Large intestine (tissue), 3 donors: ENCODE data around the gene TMEM183A. TPM values are rescaled to one million over a fixed set of nuclear protein-coding genes. Genes with fewer than 3 reads are reported as not detected.

Experiments
- DNase-seq, 2 donors: peaks; one replicate each; pipeline versions ENCODE4 v3.0.0 to v3.0.0-alpha.2; 2013
- H3K27ac ChIP-seq: one replicate; pipeline ENCODE4 v1.5.1; 2013; ENCODE audit warnings: low read length
- H3K27me3 ChIP-seq: 2 replicates; pipeline ENCODE4 v1.6.1; 2013; ENCODE audit warnings: low read length; ENCODE audit not compliant: control insufficient read depth, insufficient read depth
- H3K36me3 ChIP-seq: 2 replicates; pipeline ENCODE4 v1.6.1; 2013; ENCODE audit warnings: low read length; ENCODE audit not compliant: control insufficient read depth, insufficient read depth
- H3K4me1 ChIP-seq: one replicate; pipeline ENCODE4 v1.6.1; 2013; ENCODE audit warnings: low read length; ENCODE audit not compliant: control insufficient read depth, insufficient read depth
- H3K4me3 ChIP-seq: one replicate; pipeline ENCODE4 v1.5.1; 2013; ENCODE audit warnings: low read length
- H3K9me3 ChIP-seq: one replicate; pipeline ENCODE4 v1.6.1; 2013; ENCODE audit warnings: mild to moderate bottlenecking, low read depth, low read length, moderate library complexity; ENCODE audit not compliant: control insufficient read depth
- WGBS: methylation state at CpG from one replicate; pipeline ENCODE4 v1.1.5; 2013; ENCODE audit warnings: low lambda C conversion rate; ENCODE audit not compliant: insufficient coverage; 5-methylcytosine and 5-hydroxymethylcytosine counted together
- polyA plus RNA-seq: library from polyadenylated mRNA; unstranded; fragments of 120-200 nt; gene quantifications from one replicate; pipeline ENCODE4 v1.2.1, GENCODE V29; 2013

TMEM183A gene
- polyA plus RNA-seq, 1 donor: 58.8 TPM

DNA sequence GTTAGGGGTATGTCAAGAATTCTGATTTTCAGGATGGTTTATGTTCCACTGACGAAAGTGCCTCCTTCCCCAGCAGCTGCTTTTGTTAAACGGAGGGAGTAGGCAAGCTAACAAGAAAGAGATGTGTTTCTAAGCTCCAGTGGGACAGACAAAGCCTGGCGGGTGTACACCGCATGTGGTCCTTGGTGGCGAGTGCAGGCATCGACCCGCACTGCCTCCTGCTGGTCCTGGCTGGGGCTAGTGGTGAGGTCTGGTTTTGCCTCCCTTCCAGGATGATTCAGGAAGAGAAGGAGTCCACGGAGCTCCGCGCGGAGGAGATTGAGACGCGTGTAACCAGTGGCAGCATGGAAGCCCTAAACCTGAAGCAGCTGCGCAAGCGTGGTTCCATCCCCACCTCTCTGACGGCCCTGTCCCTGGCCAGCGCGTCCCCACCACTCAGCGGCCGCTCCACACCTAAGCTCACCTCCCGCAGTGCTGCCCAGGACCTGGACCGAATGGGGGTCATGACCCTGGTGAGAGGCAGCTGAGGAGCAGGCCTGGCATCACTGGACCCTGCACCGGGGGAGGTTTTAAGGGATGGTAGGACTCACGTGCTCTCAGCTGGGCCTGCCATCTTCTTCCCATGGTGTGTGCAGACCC, 48.1 kb downstream of the TMEM183A start:
- Histone ChIP-seq H3K4me1 (peaks cover 4% of the 10 kb centered on the region), H3K9me3 (no peaks in the 10 kb centered on the region), H3K36me3 (no peaks in the 10 kb centered on the region), H3K4me3 (no peak overlapping the region), H3K27ac (no peak overlapping the region), H3K27me3 (peaks cover 3% of the 10 kb centered on the region)
- DNase-seq: no peak
- no CpG with 5 or more reads among the region's 24 CpGs for WGBS

- DNase-seq: no peak
- H3K27ac ChIP-seq: no peak overlapping the region
- H3K4me3 ChIP-seq: no peak overlapping the region
- no CpG with 5 or more reads among the region's 7 CpGs for WGBS
- H3K9me3 ChIP-seq: no peaks in the 10 kb centered on the region
- H3K27me3 ChIP-seq: peaks cover 3% of the 10 kb centered on the region
- no peaks in the 10 kb centered on the region for H3K36me3 ChIP-seq
- peaks cover 4% of the 10 kb centered on the region for H3K4me1 ChIP-seq
These were observed 48.8 kb downstream of the TMEM183A start for GRCh38 chr1:203056012-203056411.

DNA sequence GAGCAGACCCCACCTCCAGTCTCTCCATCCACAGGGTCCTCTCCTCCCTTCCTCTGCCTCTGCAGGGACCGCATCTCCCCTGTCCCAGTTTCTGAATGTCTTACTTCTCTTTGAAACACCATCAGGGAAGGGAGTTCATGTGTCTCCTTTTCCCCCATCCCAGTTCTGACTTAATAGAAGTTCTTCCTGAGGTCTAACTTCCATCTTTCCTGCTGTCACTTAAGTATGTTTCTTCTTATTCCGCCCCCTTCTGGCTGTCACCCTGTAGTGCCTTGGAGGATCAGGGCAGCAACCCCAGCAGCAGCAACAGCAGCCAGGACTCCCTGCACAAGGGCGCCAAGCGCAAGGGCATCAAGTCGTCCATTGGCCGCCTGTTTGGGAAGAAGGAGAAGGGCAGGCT, 49.3 kb downstream of the TMEM183A start:
- Histone ChIP-seq H3K36me3 (no peaks in the 10 kb centered on the region), H3K4me3 (no peak overlapping the region)

GRCh38 chr1:203057911-203058675, 50.9 kb downstream of the TMEM183A start:
- Histone ChIP-seq H3K4me3 (no peak overlapping the region), H3K36me3 (no peaks in the 10 kb centered on the region), H3K9me3 (no peaks in the 10 kb centered on the region), H3K27ac (no peak overlapping the region), H3K4me1 (peaks cover 4% of the 10 kb centered on the region), H3K27me3 (peaks cover 8% of the 10 kb centered on the region)
- no peak for DNase-seq
- no CpG with 5 or more reads among the region's 10 CpGs for WGBS

More for the DNA sequence above, 49.3 kb downstream of the TMEM183A start:
- DNase-seq: no peak
- Histone ChIP-seq H3K27me3 (peaks cover 7% of the 10 kb centered on the region), H3K27ac (no peak overlapping the region), H3K4me1 (peaks cover 4% of the 10 kb centered on the region), H3K9me3 (no peaks in the 10 kb centered on the region)
- no CpG with 5 or more reads among the region's 6 CpGs for WGBS

- Histone ChIP-seq H3K36me3 (no peaks in the 10 kb centered on the region), H3K4me3 (no peak overlapping the region), H3K27me3 (peaks cover 8% of the 10 kb centered on the region), H3K4me1 (peaks cover 4% of the 10 kb centered on the region), H3K9me3 (no peaks in the 10 kb centered on the region), H3K27ac (no peak overlapping the region)
- no CpG with 5 or more reads among the region's 1 CpG for WGBS
- no peak for DNase-seq
These were observed 51.4 kb downstream of the TMEM183A start for GRCh38 chr1:203058676-203058935.

DNA sequence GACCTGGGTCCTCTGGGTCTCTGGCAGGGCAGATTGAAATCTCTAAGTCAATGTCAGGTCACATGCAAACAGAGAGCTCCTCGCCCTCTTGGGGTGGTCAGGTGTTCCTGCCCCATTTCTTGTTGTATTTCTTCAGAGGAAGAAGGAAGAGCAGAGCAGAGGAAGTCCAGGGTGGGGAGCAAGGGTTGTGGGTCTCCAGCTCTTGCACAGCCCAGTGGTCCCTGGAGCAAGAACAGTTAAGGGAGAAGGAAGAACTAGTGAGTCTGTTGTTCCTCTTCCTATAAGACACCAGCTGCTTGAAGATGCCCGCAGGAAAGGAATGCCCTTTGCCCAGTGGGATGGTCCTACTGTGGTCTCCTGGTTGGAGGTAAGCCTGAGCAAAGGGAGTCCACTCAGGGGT, 52.3 kb downstream of the TMEM183A start:
- Histone ChIP-seq H3K4me3 (no peak overlapping the region), H3K9me3 (no peaks in the 10 kb centered on the region), H3K27ac (no peak overlapping the region), H3K4me1 (peaks cover 4% of the 10 kb centered on the region), H3K27me3 (peaks cover 8% of the 10 kb centered on the region), H3K36me3 (no peaks in the 10 kb centered on the region)
- no peak for DNase-seq
- WGBS: no CpG with 5 or more reads among the region's 2 CpGs

GRCh38 chr1:203060115-203060514, 52.9 kb downstream of the TMEM183A start:
- no peak for DNase-seq
- H3K27ac ChIP-seq: no peak overlapping the region
- no peaks in the 10 kb centered on the region for H3K36me3 ChIP-seq
- H3K27me3 ChIP-seq: peaks cover 8% of the 10 kb centered on the region
- no CpG with 5 or more reads among the region's 11 CpGs for WGBS
- no peak overlapping the region for H3K4me3 ChIP-seq
- H3K9me3 ChIP-seq: no peaks in the 10 kb centered on the region
- peaks cover 4% of the 10 kb centered on the region for H3K4me1 ChIP-seq

- Histone ChIP-seq H3K36me3 (no peaks in the 10 kb centered on the region), H3K4me3 (no peak overlapping the region), H3K27me3 (peaks cover 8% of the 10 kb centered on the region), H3K27ac (no peak overlapping the region), H3K4me1 (no peaks in the 10 kb centered on the region), H3K9me3 (no peaks in the 10 kb centered on the region)
- DNase-seq: no peak
- WGBS: 80% methylated on average over 5 of the region's 8 CpGs
These were observed 56.1 kb downstream of the TMEM183A start for GRCh38 chr1:203063287-203063686.

GRCh38 chr1:203065191-203065590, 58.0 kb downstream of the TMEM183A start:
- no peaks in the 10 kb centered on the region for H3K4me1 ChIP-seq
- peaks cover 5% of the 10 kb centered on the region for H3K27me3 ChIP-seq
- no peak overlapping the region for H3K4me3 ChIP-seq
- no peaks in the 10 kb centered on the region for H3K36me3 ChIP-seq
- no peak overlapping the region for H3K27ac ChIP-seq
- DNase-seq: no peak
- H3K9me3 ChIP-seq: no peaks in the 10 kb centered on the region
- no CpG with 5 or more reads among the region's 7 CpGs for WGBS

DNA sequence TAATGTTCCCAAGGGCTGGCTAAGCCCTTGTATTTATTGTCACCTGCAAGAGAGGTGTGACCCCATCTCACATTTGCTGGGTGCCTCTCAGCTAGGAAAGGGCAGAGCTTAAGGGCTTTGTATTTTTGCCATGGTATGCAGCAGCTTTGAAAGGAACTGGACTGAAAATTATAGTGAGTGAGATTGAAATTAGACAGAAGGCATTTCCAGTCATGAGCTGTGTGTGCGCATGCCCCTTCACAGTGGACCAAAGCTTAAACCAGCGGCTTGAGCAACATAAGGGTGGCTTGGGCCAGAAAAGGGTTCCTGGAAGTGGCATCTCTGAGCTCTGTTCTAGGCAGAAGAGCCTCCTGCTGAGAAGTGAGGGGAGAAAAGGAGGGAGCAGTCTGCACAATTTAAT, 58.8 kb downstream of the TMEM183A start:
- no peak overlapping the region for H3K27ac ChIP-seq
- H3K36me3 ChIP-seq: no peaks in the 10 kb centered on the region
- H3K9me3 ChIP-seq: no peaks in the 10 kb centered on the region
- H3K4me1 ChIP-seq: no peaks in the 10 kb centered on the region
- no peak overlapping the region for H3K4me3 ChIP-seq
- no peak for DNase-seq
- H3K27me3 ChIP-seq: peaks cover 5% of the 10 kb centered on the region
- WGBS: no CpG with 5 or more reads among the region's 2 CpGs

DNA sequence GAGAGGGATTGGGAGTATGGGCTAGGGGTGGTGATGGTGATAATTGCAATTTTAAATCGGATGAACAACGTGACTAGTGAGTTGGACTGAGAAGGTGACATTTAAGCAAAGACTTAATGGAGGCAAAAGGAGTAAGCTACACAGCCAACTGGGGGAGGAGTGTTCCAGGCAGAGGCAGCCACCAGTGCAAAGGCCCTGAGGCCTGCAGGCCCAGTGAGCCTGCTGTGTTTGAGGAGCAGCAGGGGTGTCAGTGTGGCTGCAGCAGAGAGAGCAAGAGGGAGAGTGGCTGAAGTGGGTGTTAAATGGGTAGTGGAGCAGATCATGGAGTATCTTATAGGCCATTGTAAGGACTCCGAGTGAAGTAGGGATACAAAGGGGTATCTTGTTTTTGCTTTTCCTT, 59.8 kb downstream of the TMEM183A start:
- Histone ChIP-seq H3K27me3 (no peaks in the 10 kb centered on the region), H3K4me3 (no peak overlapping the region), H3K36me3 (no peaks in the 10 kb centered on the region), H3K27ac (no peak overlapping the region), H3K4me1 (no peaks in the 10 kb centered on the region), H3K9me3 (no peaks in the 10 kb centered on the region)
- WGBS: 100% methylated on average over 2 of the region's 3 CpGs
- DNase-seq: no peak
